Embryonic facial prominence (tissue), 1 donor: ENCODE data around the gene CBARP.

ENCODE experiments used
- DNase-seq: peaks from one replicate; pipeline ENCODE4 v3.0.0-alpha.2; 2016; ENCODE audit errors: extremely low spot score

The CBARP gene

GRCh38 chr19:1275260-1275975, 37.6 kb upstream of the CBARP start, which contains the start of gene FAM174C:
FAM174C (plus strand) TSS chr19:1275530; CDS start chr19:1275550, 20 bp downstream.
- DNase-seq, result peak; percentile 91

- no peak for DNase-seq
Measured at GRCh38 chr19:1274852-1275259, 37.1 kb upstream of the CBARP start.

GRCh38 chr19:1274081-1274851, 36.5 kb upstream of the CBARP start:
- DNase-seq, result no peak

GRCh38 chr19:1273263-1274041, 35.6 kb upstream of the CBARP start:
- DNase-seq, result no peak

- DNase-seq, result no peak
Measured at GRCh38 chr19:1272423-1273262, 34.8 kb upstream of the CBARP start.

DNA sequence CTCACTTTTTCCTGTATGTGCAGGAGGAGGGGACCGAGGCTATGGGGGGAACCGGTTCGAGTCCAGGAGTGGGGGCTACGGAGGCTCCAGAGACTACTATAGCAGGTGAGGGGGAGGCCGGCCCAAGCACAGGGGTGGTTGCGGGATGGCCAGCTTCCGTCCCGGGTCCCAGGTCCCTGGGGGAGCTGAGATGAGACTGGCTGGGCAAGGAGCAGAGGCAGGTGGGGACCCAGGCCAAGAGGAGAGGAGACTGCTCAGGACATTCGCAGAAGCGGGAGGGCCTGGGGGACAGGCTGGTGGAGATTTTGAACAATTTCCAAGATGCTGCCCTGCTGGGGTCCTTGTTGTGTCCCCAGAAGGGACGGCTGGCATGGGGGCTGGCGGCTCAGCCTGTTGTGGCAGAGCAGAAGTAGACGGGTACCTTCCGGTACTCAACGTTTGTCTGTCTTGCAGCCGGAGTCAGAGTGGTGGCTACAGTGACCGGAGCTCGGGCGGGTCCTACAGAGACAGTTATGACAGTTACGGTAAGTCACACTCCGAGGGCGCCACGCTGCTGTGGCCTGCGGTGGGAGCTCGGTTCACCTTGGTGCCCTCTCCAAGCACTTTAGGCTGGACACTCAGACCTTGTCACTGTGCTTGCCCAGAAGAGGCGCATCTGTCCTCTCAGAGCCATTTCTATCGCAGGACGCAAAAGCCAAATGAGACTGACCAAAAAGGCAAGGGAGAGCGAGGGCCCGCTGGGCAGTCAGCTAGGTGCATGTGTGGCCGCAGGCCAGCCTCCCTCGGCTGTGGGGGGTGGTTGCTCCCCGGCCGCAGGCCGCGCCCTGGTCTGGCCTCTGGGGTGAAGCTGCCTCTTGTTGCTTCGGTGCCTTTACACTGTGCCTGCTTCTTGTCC, 34.0 kb upstream of the CBARP start:
- no peak for DNase-seq

- DNase-seq, result no peak
Measured at GRCh38 chr19:1270854-1271527, 33.2 kb upstream of the CBARP start.

DNA sequence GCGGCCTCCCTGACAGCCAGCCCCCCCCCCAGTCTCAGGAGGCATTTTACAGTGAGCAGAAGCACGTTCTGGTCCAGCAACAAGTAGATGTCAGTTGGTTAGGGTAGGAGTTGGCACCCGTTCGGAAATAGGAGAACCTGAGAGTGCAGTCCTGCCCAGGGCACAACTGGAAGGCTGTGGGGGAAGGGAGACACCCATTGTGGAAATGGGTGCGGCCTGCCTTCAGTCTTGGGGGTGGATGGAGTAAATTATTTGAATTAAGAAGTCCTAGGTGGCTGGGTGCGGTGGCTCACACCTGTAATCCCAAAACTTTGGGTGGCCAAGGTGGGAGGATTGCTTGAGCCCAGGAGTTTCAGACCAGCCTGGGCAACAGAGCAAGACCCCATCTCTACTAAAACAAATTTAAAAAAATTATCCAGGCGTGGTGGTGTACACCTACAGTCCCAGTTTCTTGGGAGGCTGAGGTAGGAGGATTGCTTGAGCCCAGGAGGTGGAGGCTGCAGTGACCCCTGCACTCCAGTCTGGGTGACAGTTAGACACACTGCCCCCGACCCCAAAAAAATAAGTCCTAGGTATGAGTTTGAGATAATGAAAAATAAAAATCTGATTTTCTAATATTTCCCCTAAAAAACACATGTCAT, 32.5 kb upstream of the CBARP start:
- no peak for DNase-seq

GRCh38 chr19:1269478-1270212, 31.8 kb upstream of the CBARP start:
- no peak for DNase-seq

- peak; percentile 98 for DNase-seq
Measured at GRCh38 chr19:1269065-1269477, 31.3 kb upstream of the CBARP start, which contains the start of gene CIRBP. CIRBP (plus strand) TSS chr19:1269332; CDS start chr19:1270934, 1,602 bp downstream.

DNA sequence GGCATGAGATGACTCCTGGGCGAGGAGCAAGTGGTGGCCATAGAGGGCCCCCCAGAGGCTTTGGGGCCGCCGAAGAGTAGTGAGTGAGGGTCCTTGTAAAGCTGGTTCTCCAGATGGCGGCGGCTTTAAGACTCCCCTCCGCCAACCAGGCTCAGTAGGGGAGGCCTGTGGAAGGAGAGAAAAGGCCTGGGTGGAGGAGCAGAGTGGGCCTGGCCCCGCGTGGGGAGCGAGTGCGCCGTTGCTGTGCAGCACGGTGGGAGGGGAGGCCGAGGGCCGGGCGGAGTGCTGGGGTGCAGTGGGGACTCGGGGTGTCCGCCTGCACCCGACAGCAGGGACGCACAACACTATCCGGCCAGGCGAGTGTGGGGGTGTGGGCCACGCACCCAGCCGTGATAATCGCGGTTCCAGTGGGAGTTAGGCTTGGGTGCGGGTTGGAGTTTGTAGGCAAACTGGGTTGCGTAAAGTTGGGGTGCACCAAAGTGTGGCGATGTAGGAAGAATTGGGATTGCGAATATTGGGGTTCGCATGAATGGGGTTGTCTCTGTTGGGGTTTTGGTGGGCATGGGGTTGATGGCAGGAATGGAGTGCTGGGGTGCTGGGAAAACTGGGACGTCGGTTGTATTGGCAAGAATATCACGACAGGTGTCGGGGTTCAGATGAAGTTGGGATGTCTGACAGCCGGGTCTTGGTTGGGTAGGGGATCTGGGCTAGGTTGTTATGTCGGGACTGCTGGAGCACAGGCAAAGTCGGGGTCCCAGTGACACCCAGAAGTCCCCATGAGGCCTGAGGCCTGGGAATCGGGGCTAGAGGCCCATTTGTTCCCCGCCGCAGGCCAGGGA, 30.6 kb upstream of the CBARP start:
- DNase-seq, result no peak

- no peak for DNase-seq
Measured at GRCh38 chr19:1267477-1268225, 29.8 kb upstream of the CBARP start.

GRCh38 chr19:1266916-1267476, 29.2 kb upstream of the CBARP start:
- no peak for DNase-seq

- DNase-seq, result no peak
Measured at GRCh38 chr19:1266129-1266915, 28.5 kb upstream of the CBARP start.

- DNase-seq, result no peak
Measured at GRCh38 chr19:1265615-1266128, 27.9 kb upstream of the CBARP start.
